SK-N-SH (cell line): ENCODE data around the gene DOK4. TPM values are rescaled to one million over a fixed set of nuclear protein-coding genes. Genes with fewer than 3 reads are reported as not detected.

Experiments
- CTCF ChIA-PET: fragments of 300-600, 350-600 bp; formaldehyde crosslinking; extraction: SDS; loops from one replicate; lab custom pipeline; 2021; lab: Yijun Ruan, JAX
- POLR2A ChIA-PET: fragments of 350-600 bp; sonication (Branson Sonifier 250); formaldehyde crosslinking; extraction: SDS; loops from one replicate; lab custom pipeline; 2020; ENCODE audit warnings: antibody characterized with exemption, inconsistent platforms; lab: Yijun Ruan, JAX
- DNase-seq: peaks from one replicate; pipeline ENCODE4 v3.0.0; 2012
- H2AFZ ChIP-seq: fragments of 200-600 bp; sonication (generic); 2 replicates; pipeline ENCODE4 v1.8.1; 2016; ENCODE audit warnings: antibody characterized with exemption, mild to moderate bottlenecking, low read depth
- H3F3A ChIP-seq: fragments of 200-600 bp; sonication (generic); replicated peaks from 2 replicates; pipeline ENCODE3; 2016; ENCODE audit warnings: antibody characterized with exemption, mild to moderate bottlenecking; ENCODE audit not compliant: insufficient read depth
- H3K27ac ChIP-seq, 2 experiments: fragments of 200-500 bp in 1 of 2; fragments of 200-600 bp in 1 of 2; sonication (Bioruptor generic) in 1 of 2; sonication (generic), shearing (Covaris generic) in 1 of 2; 2 replicates each; pipeline versions ENCODE4 v1.5.1 to v1.6.1; 2014 to 2016; ENCODE audit warnings: low read depth in 2 of 2, inconsistent platforms in 1 of 2, low read length in 1 of 2, mild to moderate bottlenecking in 1 of 2, mixed read lengths in 1 of 2
- H3K27me3 ChIP-seq: fragments of 200-600 bp; sonication (generic), shearing (Covaris generic); 2 replicates; pipeline ENCODE4 v1.6.1; 2016; ENCODE audit warnings: mixed run types; ENCODE audit not compliant: insufficient read depth
- H3K36me3 ChIP-seq, 2 experiments: fragments of 200-500 bp in 1 of 2; fragments of 200-600 bp in 1 of 2; sonication (Bioruptor generic) in 1 of 2; sonication (generic) in 1 of 2; replicated peaks in 1 of 2; 2 replicates each; pipeline versions ENCODE3 to v1.5.1; 2014 to 2016; ENCODE audit warnings: low read length in 1 of 2, mild to moderate bottlenecking in 1 of 2; ENCODE audit not compliant: insufficient read depth in 2 of 2, control insufficient read depth in 1 of 2
- H3K4me1 ChIP-seq, 2 experiments: fragments of 200-500 bp in 1 of 2; fragments of 200-600 bp in 1 of 2; sonication (Bioruptor generic) in 1 of 2; sonication (generic), shearing (Covaris generic) in 1 of 2; 2 replicates each; pipeline versions ENCODE4 v1.5.1 to v1.6.1; 2014 to 2016; ENCODE audit warnings: low read depth in 1 of 2, low read length in 1 of 2, mixed run types in 1 of 2; ENCODE audit not compliant: insufficient read depth in 2 of 2, control insufficient read depth in 1 of 2
- H3K4me2 ChIP-seq: fragments of 200-600 bp; sonication (generic), shearing (Covaris generic); 2 replicates; pipeline ENCODE4 v1.6.1; 2017; ENCODE audit warnings: mixed run types
- H3K4me3 ChIP-seq, 2 experiments: fragments of 200-500 bp in 1 of 2; fragments of 200-600 bp in 1 of 2; sonication (Bioruptor generic) in 1 of 2; sonication (generic), shearing (Covaris generic) in 1 of 2; 2 replicates each; pipeline versions ENCODE4 v1.5.1 to v1.8.1; 2014 to 2016; ENCODE audit warnings: low read depth in 2 of 2, inconsistent platforms in 1 of 2, low read length in 1 of 2, mild to moderate bottlenecking in 1 of 2, mixed read lengths in 1 of 2, moderate library complexity in 1 of 2
- H3K79me2 ChIP-seq: fragments of 200-600 bp; sonication (generic); 2 replicates; pipeline ENCODE4 v1.8.1; 2017; ENCODE audit warnings: mild to moderate bottlenecking; ENCODE audit not compliant: insufficient read depth
- H3K9ac ChIP-seq: fragments of 200-600 bp; sonication (generic); 2 replicates; pipeline ENCODE4 v1.6.1; 2017; ENCODE audit warnings: mixed run types
- H3K9me2 ChIP-seq: fragments of 200-600 bp; sonication (generic); 2 replicates; pipeline ENCODE4 v1.6.1; 2017; ENCODE audit warnings: mixed run types
- H3K9me3 ChIP-seq: fragments of 200-600 bp; sonication (generic); 2 replicates; pipeline ENCODE4 v1.6.1; 2017; ENCODE audit warnings: mixed run types, mild to moderate bottlenecking, moderate library complexity
- H4K20me1 ChIP-seq: fragments of 200-600 bp; sonication (generic); 2 replicates; pipeline ENCODE4 v1.6.1; 2017; ENCODE audit warnings: mild to moderate bottlenecking, mixed run types; ENCODE audit not compliant: insufficient read depth
- CHD2 ChIP-seq: fragments of 150-350 bp; IDR thresholded peaks from 2 replicates; pipeline ENCODE4 v1.6.1; 2018; ENCODE audit warnings: low read length; ENCODE audit not compliant: partially characterized antibody
- CTCF ChIP-seq: fragments of 200-600 bp; sonication (generic); IDR thresholded peaks from 2 replicates; pipeline ENCODE4 v1.6.1; 2017; ENCODE audit warnings: antibody characterized with exemption, mild to moderate bottlenecking, moderate library complexity
- FOXJ3 ChIP-seq: sonication (generic); formaldehyde crosslinking; IDR thresholded peaks from 2 replicates; pipeline ENCODE4 v1.5.1; 2020; ENCODE audit warnings: mild to moderate bottlenecking, missing genetic modification reagents
- GABPA ChIP-seq: IDR thresholded peaks from 2 replicates; pipeline ENCODE4 v1.4.0; 2012; ENCODE audit warnings: low read depth, mild to moderate bottlenecking
- MAX ChIP-seq: IDR thresholded peaks from 2 replicates; pipeline ENCODE4 v1.4.0; 2012; ENCODE audit warnings: low read depth
- MXI1 ChIP-seq: IDR thresholded peaks from 2 replicates; pipeline ENCODE4 v1.6.1; 2012; ENCODE audit warnings: mild to moderate bottlenecking, low read depth, low read length, improper control_type of control experiment
- SMC3 ChIP-seq: IDR thresholded peaks from 2 replicates; pipeline ENCODE4 v1.6.1; 2012; ENCODE audit warnings: low read depth, low read length, improper control_type of control experiment
- TAF1 ChIP-seq: IDR thresholded peaks from 2 replicates; pipeline ENCODE4 v1.6.1; 2012; ENCODE audit warnings: low read depth, mild to moderate bottlenecking, low read length, moderate library complexity, borderline replicate concordance
- TCF12 ChIP-seq: IDR thresholded peaks from 2 replicates; pipeline ENCODE4 v1.4.0; 2012
- USF1 ChIP-seq: IDR thresholded peaks from 2 replicates; pipeline ENCODE4 v1.4.0; 2012; ENCODE audit warnings: low read depth, borderline replicate concordance
- YY1 ChIP-seq: IDR thresholded peaks from 2 replicates; pipeline ENCODE4 v1.4.0; 2012; ENCODE audit warnings: low read depth, mild to moderate bottlenecking
- WGBS: methylation state at CpG from one replicate; pipeline ENCODE4 v1.1.6; 2017; ENCODE audit warnings: low lambda C conversion rate; 5-methylcytosine and 5-hydroxymethylcytosine counted together
- polyA plus RNA-seq, 3 experiments: library from polyadenylated mRNA; depleted of rRNA; stranded (reverse); fragments of >200 nt; gene quantifications; 2 replicates each; pipeline ENCODE4 v1.2.3, GENCODE V29; 2012
- TF ChIP-seq, protein P1 (sequence below): IDR thresholded peaks from 2 replicates; pipeline ENCODE4 v1.6.1; 2012; ENCODE audit warnings: mild to moderate bottlenecking, low read depth, low read length, moderate library complexity

The DOK4 gene
- polyA plus RNA-seq, 1 of the 3 experiments (the other 2 are of a cell fraction) = 28.4 TPM

- Histone ChIP-seq H3K4me2 (peak overlapping the region; percentile 69), H3K79me2 (peaks cover 9% of the 10 kb centered on the region; the same call in 1 of the 2 replicates), H3K9me2 (no peaks in the 10 kb centered on the region), H3K4me3 (no peak overlapping the region), H3K9me3 (no peaks in the 10 kb centered on the region), H2AFZ (no peak overlapping the region), H3K27me3 (no peaks in the 10 kb centered on the region), H3F3A (no peaks in the 10 kb centered on the region), H4K20me1 (no peaks in the 10 kb centered on the region), H3K9ac (0 out of 2 replicates have a peak overlapping the region, but pooled peaks have one; percentile 13), H3K4me1 (peaks cover 30 to 38% of the 10 kb centered on the region in 2 experiments; a peak in 3 of 4 replicates), H3K27ac (peak overlapping the region in 1 of 2 experiments; percentile 51; a peak in 1 of 4 replicates), H3K36me3 (peaks cover 5 to 10% of the 10 kb centered on the region in 2 experiments)
- CTCF ChIA-PET = interaction anchor here (0.9 to 3.9 kb wide), 3 partner anchors 11 to 117 kb away, joined by 3 to 21 read pairs (median 15); no protein-coding TSS in a partner anchor
- DNase-seq = peak; percentile 10
- POLR2A ChIA-PET = interaction anchor here (0.6 kb wide), 1 partner anchor 475 kb away, joined by 3 read pairs; no protein-coding TSS in a partner anchor
- no peak for TF ChIP-seq CTCF
- TF ChIP-seq, protein P1, sequence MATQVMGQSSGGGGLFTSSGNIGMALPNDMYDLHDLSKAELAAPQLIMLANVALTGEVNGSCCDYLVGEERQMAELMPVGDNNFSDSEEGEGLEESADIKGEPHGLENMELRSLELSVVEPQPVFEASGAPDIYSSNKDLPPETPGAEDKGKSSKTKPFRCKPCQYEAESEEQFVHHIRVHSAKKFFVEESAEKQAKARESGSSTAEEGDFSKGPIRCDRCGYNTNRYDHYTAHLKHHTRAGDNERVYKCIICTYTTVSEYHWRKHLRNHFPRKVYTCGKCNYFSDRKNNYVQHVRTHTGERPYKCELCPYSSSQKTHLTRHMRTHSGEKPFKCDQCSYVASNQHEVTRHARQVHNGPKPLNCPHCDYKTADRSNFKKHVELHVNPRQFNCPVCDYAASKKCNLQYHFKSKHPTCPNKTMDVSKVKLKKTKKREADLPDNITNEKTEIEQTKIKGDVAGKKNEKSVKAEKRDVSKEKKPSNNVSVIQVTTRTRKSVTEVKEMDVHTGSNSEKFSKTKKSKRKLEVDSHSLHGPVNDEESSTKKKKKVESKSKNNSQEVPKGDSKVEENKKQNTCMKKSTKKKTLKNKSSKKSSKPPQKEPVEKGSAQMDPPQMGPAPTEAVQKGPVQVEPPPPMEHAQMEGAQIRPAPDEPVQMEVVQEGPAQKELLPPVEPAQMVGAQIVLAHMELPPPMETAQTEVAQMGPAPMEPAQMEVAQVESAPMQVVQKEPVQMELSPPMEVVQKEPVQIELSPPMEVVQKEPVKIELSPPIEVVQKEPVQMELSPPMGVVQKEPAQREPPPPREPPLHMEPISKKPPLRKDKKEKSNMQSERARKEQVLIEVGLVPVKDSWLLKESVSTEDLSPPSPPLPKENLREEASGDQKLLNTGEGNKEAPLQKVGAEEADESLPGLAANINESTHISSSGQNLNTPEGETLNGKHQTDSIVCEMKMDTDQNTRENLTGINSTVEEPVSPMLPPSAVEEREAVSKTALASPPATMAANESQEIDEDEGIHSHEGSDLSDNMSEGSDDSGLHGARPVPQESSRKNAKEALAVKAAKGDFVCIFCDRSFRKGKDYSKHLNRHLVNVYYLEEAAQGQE = no peak
- no peak for TF ChIP-seq GABPA
- TF ChIP-seq TCF12 = no peak
- TF ChIP-seq CHD2 = no peak
- no peak for TF ChIP-seq FOXJ3 (CRISPR knock-in tag)
- no peak for TF ChIP-seq TAF1
- TF ChIP-seq SMC3 = no peak
- WGBS = 86% methylated on average over 21 of the region's 22 CpGs
Measured at GRCh38 chr16:57530522-57531252, 44.4 kb upstream of the DOK4 start.

DNA sequence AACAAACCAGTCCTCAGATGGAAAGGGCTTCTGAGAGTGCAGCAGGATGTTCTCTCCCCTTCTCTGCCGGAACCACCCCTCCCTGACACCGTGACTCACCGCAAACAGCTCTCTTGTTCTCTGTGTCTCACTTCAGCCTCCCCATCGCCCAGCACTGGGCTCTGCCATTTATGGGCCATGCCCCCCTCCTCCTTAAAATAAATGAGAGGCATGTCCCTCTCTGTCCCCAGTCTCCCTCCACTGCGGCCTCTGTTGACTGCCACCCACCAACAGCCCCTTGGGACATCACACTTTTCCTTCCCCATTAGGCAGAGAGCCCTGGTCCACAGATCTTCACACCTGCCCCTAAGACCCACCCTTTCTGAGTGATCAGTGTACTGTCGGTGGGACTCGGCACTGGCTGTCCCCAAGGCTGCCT, 43.8 kb upstream of the DOK4 start:
- POLR2A ChIA-PET = no interaction called here
- CTCF ChIA-PET = interaction anchor here (0.9 to 3.9 kb wide), 3 partner anchors 10 to 118 kb away, joined by 3 to 21 read pairs (median 15); no protein-coding TSS in a partner anchor
- H3K4me2 ChIP-seq = peak overlapping the region; percentile 69
- H3K4me1 ChIP-seq = peaks cover 30 to 33% of the 10 kb centered on the region in 2 experiments; a peak in 3 of 4 replicates
- H3K9ac ChIP-seq = 0 out of 2 replicates have a peak overlapping the region, but pooled peaks have one; percentile 13
- WGBS = 23% methylated on average over 6 of the region's 7 CpGs
- H3K79me2 ChIP-seq = peaks cover 7% of the 10 kb centered on the region; the same call in 1 of the 2 replicates
- no peaks in the 10 kb centered on the region for H3K27me3 ChIP-seq
- no peaks in the 10 kb centered on the region for H3K9me3 ChIP-seq
- no peaks in the 10 kb centered on the region for H3F3A ChIP-seq
- H2AFZ ChIP-seq = no peak overlapping the region
- H3K36me3 ChIP-seq = peaks cover 5 to 10% of the 10 kb centered on the region in 2 experiments
- H3K27ac ChIP-seq = peak overlapping the region in 1 of 2 experiments; percentile 51; a peak in 1 of 4 replicates
- no peaks in the 10 kb centered on the region for H4K20me1 ChIP-seq
- peak; percentile 30 for DNase-seq
- no peak overlapping the region for H3K4me3 ChIP-seq
- no peaks in the 10 kb centered on the region for H3K9me2 ChIP-seq
- TF ChIP-seq MAX = peak; percentile 40; the same call in 1 of the 2 replicates
- TF ChIP-seq YY1 = no peak
- TF ChIP-seq, protein P1 = no peak
- no peak for TF ChIP-seq FOXJ3 (CRISPR knock-in tag)
- no peak for TF ChIP-seq USF1
- TF ChIP-seq MXI1 = no peak
